Liver (tissue), 9 donors: ENCODE results near the gene PCSK4. TPM values are rescaled to one million over a fixed set of nuclear protein-coding genes. Genes with fewer than 3 reads are reported as not detected.

Source experiments
- DNase-seq: peaks from one replicate; pipeline ENCODE4 v3.0.0-alpha.2; 2017; ENCODE audit warnings: low spot score
- H3K27ac ChIP-seq, 2 donors: one replicate each; pipeline ENCODE4 v1.7.0; 2013; ENCODE audit warnings: inconsistent platforms in 2 of 2, low read length in 2 of 2, control low read depth in 1 of 2, low read depth in 1 of 2, mild to moderate bottlenecking in 1 of 2
- H3K27me3 ChIP-seq, 4 donors: one replicate each; pipeline versions ENCODE4 v1.6.1 to v1.7.0; 2013; ENCODE audit warnings: low read length in 3 of 4, inconsistent platforms in 1 of 4, mild to moderate bottlenecking in 1 of 4, moderate library complexity in 1 of 4; ENCODE audit not compliant: control insufficient read depth in 4 of 4, insufficient read depth in 4 of 4
- H3K36me3 ChIP-seq, 4 donors: one replicate each; pipeline versions ENCODE4 v1.6.1 to v1.7.0; 2013; ENCODE audit warnings: low read length in 3 of 4, mild to moderate bottlenecking in 3 of 4, low read depth in 1 of 4, moderate library complexity in 1 of 4; ENCODE audit not compliant: control insufficient read depth in 4 of 4, insufficient read depth in 3 of 4
- H3K4me1 ChIP-seq, 4 donors: one replicate each; pipeline versions ENCODE4 v1.6.1 to v1.7.0; 2013; ENCODE audit warnings: low read length in 3 of 4, mild to moderate bottlenecking in 3 of 4, moderate library complexity in 1 of 4; ENCODE audit not compliant: control insufficient read depth in 4 of 4, insufficient read depth in 4 of 4
- H3K4me3 ChIP-seq, 3 donors: one replicate each; pipeline versions ENCODE4 v1.6.1 to v1.7.0; 2013; ENCODE audit warnings: low read length in 3 of 3, control low read depth in 1 of 3, low read depth in 1 of 3, mild to moderate bottlenecking in 1 of 3
- H3K9ac ChIP-seq, 2 donors: one replicate each; pipeline ENCODE4 v1.7.0; 2013; ENCODE audit warnings: low read length in 2 of 2, mild to moderate bottlenecking in 2 of 2, moderate library complexity in 2 of 2, control low read depth in 1 of 2, low read depth in 1 of 2
- H3K9me3 ChIP-seq, 4 donors: one replicate each; pipeline versions ENCODE4 v1.6.1 to v1.7.0; 2013; ENCODE audit warnings: low read length in 3 of 4; ENCODE audit not compliant: control insufficient read depth in 4 of 4
- EGR1 ChIP-seq, 2 donors: IDR thresholded peaks; 2 replicates each; pipeline ENCODE4 v1.6.1; 2016 to 2018; ENCODE audit warnings: antibody characterized with exemption in 2 of 2, low read depth in 2 of 2
- FOXA2 ChIP-seq: IDR thresholded peaks from 2 replicates; pipeline ENCODE4 v1.6.1; 2016; ENCODE audit warnings: antibody characterized with exemption
- GABPA ChIP-seq, 2 donors: IDR thresholded peaks in 1 of 2; conservative IDR thresholded peaks in 1 of 2; 2 replicates each; pipeline ENCODE4 v1.6.1; 2016; ENCODE audit warnings: antibody characterized with exemption in 2 of 2, mild to moderate bottlenecking in 1 of 2, moderate library complexity in 1 of 2
- HNF4A ChIP-seq, 2 donors: conservative IDR thresholded peaks; 2 replicates each; pipeline ENCODE4 v1.6.1; 2016; ENCODE audit warnings: antibody characterized with exemption in 2 of 2, mild to moderate bottlenecking in 2 of 2
- HNF4G ChIP-seq: IDR thresholded peaks from 2 replicates; pipeline ENCODE4 v1.6.1; 2016; ENCODE audit warnings: antibody characterized with exemption
- RAD21 ChIP-seq, 2 donors: IDR thresholded peaks; 2 replicates each; pipeline ENCODE4 v1.6.1; 2016; ENCODE audit warnings: antibody characterized with exemption in 2 of 2, mild to moderate bottlenecking in 2 of 2
- REST ChIP-seq: IDR thresholded peaks from 2 replicates; pipeline ENCODE4 v1.6.1; 2016; ENCODE audit warnings: antibody characterized with exemption, mild to moderate bottlenecking
- RXRA ChIP-seq, 2 donors: IDR thresholded peaks; 2 replicates each; pipeline ENCODE4 v1.6.1; 2017 to 2018; ENCODE audit warnings: antibody characterized with exemption in 2 of 2, mild to moderate bottlenecking in 1 of 2
- SP1 ChIP-seq: IDR thresholded peaks from 2 replicates; pipeline ENCODE4 v1.6.1; 2018; ENCODE audit warnings: antibody characterized with exemption, mild to moderate bottlenecking
- YY1 ChIP-seq: IDR thresholded peaks from 2 replicates; pipeline ENCODE4 v1.6.1; 2016; ENCODE audit warnings: antibody characterized with exemption, mild to moderate bottlenecking
- WGBS: extraction: QIAGEN DNeasy Blood & Tissue Kit; methylation state at CpG from one replicate; pipeline ENCODE4 v1.1.7; 2013; 5-methylcytosine and 5-hydroxymethylcytosine counted together
- polyA plus RNA-seq, 2 donors: library from polyadenylated mRNA; stranded (reverse) in 1 of 2; unstranded in 1 of 2; fragments of 200-250 nt in 1 of 2; fragments of >200 nt in 1 of 2; fragmentation: Nextera tagmentation in 1 of 2; extraction: Ambion mirVana in 1 of 2; gene quantifications; one replicate each; pipeline versions ENCODE4 v1.2.1 to v1.2.3, GENCODE V29; 2013 to 2015
- total RNA-seq, 2 donors: library from RNA; depleted of rRNA; stranded (reverse); fragments of >200 nt; gene quantifications; one replicate each; pipeline ENCODE4 v1.2.3, GENCODE V29; 2014
- TF ChIP-seq, protein P1 (sequence below): fragments of 150-350 bp; IDR thresholded peaks from 2 replicates; pipeline ENCODE4 v1.5.1; 2017; ENCODE audit warnings: improper control_type of control experiment, low read depth, low read length; ENCODE audit not compliant: missing input control
- TF ChIP-seq, protein P2 (sequence below): IDR thresholded peaks from 2 replicates; pipeline ENCODE4 v1.6.1; 2016; ENCODE audit warnings: antibody characterized with exemption
- donor health status: healthy.
- donor health status: healthy.
- donor health status: healthy.
- donor health status: healthy.
- donor health status: healthy.

The PCSK4 gene
- total and polyA plus RNA-seq, 4 donors, result 0.60 to 2.6 (median 1.9) TPM

GRCh38 chr19:1450735-1451731 lies 39.1 kb downstream of the PCSK4 start:
- DNase-seq, result no peak
- no peak overlapping the region for H3K27ac ChIP-seq
- H3K4me1 ChIP-seq, result peaks cover 0 to 28% (median 5%) of the 10 kb centered on the region in 4 donors
- peaks cover 11 to 26% (median 20%) of the 10 kb centered on the region in 4 donors for H3K27me3 ChIP-seq
- no peaks in the 10 kb centered on the region for H3K9me3 ChIP-seq
- H3K9ac ChIP-seq, result no peak overlapping the region
- H3K4me3 ChIP-seq, result no peak overlapping the region
- H3K36me3 ChIP-seq, result peaks cover 0 to 1% (median 0%) of the 10 kb centered on the region in 4 donors
- TF ChIP-seq HNF4A (conservative IDR thresholded peaks at IDR 0.05), result no peak
- TF ChIP-seq GABPA (IDR thresholded peaks at IDR 0.05 in 1 of 2, conservative IDR thresholded peaks at IDR 0.05 in 1 of 2), result no peak
- no peak for TF ChIP-seq FOXA2
- TF ChIP-seq HNF4G, result no peak
- TF ChIP-seq, protein P1, sequence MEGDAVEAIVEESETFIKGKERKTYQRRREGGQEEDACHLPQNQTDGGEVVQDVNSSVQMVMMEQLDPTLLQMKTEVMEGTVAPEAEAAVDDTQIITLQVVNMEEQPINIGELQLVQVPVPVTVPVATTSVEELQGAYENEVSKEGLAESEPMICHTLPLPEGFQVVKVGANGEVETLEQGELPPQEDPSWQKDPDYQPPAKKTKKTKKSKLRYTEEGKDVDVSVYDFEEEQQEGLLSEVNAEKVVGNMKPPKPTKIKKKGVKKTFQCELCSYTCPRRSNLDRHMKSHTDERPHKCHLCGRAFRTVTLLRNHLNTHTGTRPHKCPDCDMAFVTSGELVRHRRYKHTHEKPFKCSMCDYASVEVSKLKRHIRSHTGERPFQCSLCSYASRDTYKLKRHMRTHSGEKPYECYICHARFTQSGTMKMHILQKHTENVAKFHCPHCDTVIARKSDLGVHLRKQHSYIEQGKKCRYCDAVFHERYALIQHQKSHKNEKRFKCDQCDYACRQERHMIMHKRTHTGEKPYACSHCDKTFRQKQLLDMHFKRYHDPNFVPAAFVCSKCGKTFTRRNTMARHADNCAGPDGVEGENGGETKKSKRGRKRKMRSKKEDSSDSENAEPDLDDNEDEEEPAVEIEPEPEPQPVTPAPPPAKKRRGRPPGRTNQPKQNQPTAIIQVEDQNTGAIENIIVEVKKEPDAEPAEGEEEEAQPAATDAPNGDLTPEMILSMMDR, result no peak
- 53% methylated on average over 22 of the region's 22 CpGs for WGBS

DNA sequence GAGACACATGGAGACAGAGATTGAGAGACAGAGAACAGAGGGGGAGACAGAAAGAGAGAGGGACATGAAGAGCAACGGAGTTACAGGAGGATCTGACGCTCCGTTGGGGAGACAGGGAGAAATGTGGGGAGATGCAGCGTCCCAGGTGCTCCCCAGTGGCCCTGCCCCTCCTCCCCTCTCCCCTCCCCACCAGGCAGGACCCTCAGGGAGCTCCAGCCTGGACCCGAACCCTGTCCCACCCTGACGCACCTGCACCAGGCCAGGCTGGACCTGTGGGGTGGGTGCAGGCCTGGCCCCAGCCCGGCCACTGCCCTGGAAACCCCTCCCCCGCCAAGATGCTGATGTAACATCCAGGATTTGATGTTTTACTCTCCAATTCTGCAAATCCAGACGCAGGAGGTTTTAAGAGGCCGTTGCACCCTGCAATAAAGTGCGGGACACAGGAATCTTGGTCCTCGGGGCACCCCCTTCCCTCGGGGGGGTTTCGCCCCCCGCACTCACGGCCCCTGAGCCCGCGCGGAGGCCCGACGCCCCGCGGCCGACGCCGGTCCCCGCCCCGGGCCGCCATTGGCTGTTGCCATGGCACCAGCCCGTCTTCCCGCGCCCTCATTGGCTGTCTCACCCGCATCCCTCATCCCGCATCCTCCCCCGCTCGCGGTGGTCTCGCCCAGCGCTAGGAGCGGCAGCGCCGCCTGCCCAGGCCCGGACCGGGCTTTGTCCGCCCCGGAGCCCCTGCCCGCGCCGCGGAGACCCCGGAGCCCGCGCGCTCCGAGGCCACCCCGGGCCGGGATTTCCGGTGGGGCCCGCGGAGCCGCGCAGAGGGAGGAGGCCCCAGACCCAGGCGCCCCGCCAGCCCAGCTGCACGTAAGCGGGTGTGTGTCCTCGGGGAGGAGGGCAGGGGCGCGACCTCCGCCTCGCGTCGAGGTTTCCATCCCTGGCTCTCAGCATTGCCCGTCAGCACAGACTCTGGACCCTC lies 40.4 kb downstream of the PCSK4 start, which contains the start of gene APC2:
Gene APC2 (plus strand): TSS at position 655 of the 976 bp plus-strand sequence. CDS start 2,881 bp downstream, outside the sequence.
- no peak for TF ChIP-seq HNF4G
- TF ChIP-seq, protein P2, sequence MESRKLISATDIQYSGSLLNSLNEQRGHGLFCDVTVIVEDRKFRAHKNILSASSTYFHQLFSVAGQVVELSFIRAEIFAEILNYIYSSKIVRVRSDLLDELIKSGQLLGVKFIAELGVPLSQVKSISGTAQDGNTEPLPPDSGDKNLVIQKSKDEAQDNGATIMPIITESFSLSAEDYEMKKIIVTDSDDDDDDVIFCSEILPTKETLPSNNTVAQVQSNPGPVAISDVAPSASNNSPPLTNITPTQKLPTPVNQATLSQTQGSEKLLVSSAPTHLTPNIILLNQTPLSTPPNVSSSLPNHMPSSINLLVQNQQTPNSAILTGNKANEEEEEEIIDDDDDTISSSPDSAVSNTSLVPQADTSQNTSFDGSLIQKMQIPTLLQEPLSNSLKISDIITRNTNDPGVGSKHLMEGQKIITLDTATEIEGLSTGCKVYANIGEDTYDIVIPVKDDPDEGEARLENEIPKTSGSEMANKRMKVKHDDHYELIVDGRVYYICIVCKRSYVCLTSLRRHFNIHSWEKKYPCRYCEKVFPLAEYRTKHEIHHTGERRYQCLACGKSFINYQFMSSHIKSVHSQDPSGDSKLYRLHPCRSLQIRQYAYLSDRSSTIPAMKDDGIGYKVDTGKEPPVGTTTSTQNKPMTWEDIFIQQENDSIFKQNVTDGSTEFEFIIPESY, result no peak
- TF ChIP-seq RXRA (IDR thresholded peaks at IDR 0.05), result no peak
- no peak for TF ChIP-seq REST
- no peak for TF ChIP-seq YY1
- TF ChIP-seq SP1, result no peak
- no peak for TF ChIP-seq RAD21 (IDR thresholded peaks at IDR 0.05)
- TF ChIP-seq EGR1 (IDR thresholded peaks at IDR 0.05; ENCODE audit: low read depth in 2 of 2), result no peak
- H3K27ac ChIP-seq, result no peak within 1 kb of the TSS
- 8% methylated on average over 74 of the region's 74 CpGs for WGBS
- H3K27me3 ChIP-seq, result peaks cover 11 to 26% (median 19%) of the 10 kb centered on the region in 4 donors
- DNase-seq, result no peak
- H3K4me3 ChIP-seq, result no peak within 1 kb of the TSS
- no peak within 1 kb of the TSS for H3K9ac ChIP-seq
- H3K9me3 ChIP-seq, result no peaks in the 10 kb centered on the region
- no peaks in the 10 kb centered on the region for H3K36me3 ChIP-seq
- peaks cover 3 to 26% (median 12%) of the 10 kb centered on the region in 4 donors for H3K4me1 ChIP-seq
